K562 (cell line): ENCODE data around the gene UNC45A. TPM values are rescaled to one million over a fixed set of nuclear protein-coding genes. Genes with fewer than 3 reads are reported as not detected.
A peak's percentile ranks its signal among the peaks of the same experiment; 100 is the strongest.

Source experiments
- ARID2 ChIP-seq: fragments of 450-650 bp; IDR thresholded peaks from 2 replicates; pipeline ENCODE4 v1.6.1; 2017; ENCODE audit warnings: antibody characterized with exemption, mild to moderate bottlenecking
- CTCF ChIP-seq, 3 experiments: IDR thresholded peaks in 2 of 3; conservative IDR thresholded peaks in 1 of 3; 2 replicates each; pipeline ENCODE4 v1.5.1; 2011 to 2012; ENCODE audit warnings: low read length in 3 of 3, mild to moderate bottlenecking in 3 of 3, control low read depth in 2 of 3, improper control_type of control experiment in 1 of 3, inconsistent platforms in 1 of 3, low read depth in 1 of 3, mixed read lengths in 1 of 3, moderate library complexity in 1 of 3; ENCODE audit not compliant: insufficient read depth in 2 of 3
- E2F6 ChIP-seq, 2 experiments: IDR thresholded peaks; 2 replicates each; pipeline ENCODE4 v1.6.1; 2011; ENCODE audit warnings: borderline replicate concordance in 1 of 2, control low read depth in 1 of 2, low read depth in 1 of 2, low read length in 1 of 2, mild to moderate bottlenecking in 1 of 2, mixed read lengths in 1 of 2, moderate library complexity in 1 of 2; ENCODE audit not compliant: insufficient read depth in 1 of 2, insufficient read length in 1 of 2, poor library complexity in 1 of 2, severe bottlenecking in 1 of 2; ENCODE audit errors: extremely low read depth in 1 of 2
- HDGF ChIP-seq: fragments of 450-650 bp; IDR thresholded peaks from 2 replicates; pipeline ENCODE4 v1.6.1; 2016
- L3MBTL2 ChIP-seq: fragments of 450-650 bp; IDR thresholded peaks from 2 replicates; pipeline ENCODE4 v1.6.1; 2016; ENCODE audit warnings: mild to moderate bottlenecking, moderate library complexity
- MYC ChIP-seq, 2 experiments: fragments of 250-450 bp in 1 of 2; sonication (Bioruptor Pico) in 1 of 2; IDR thresholded peaks; 2 replicates each; pipeline versions ENCODE4 v1.5.1 to v1.6.1; 2012 to 2021; ENCODE audit warnings: low read depth in 2 of 2, borderline replicate concordance in 1 of 2, improper control_type of control experiment in 1 of 2, low read length in 1 of 2, mild to moderate bottlenecking in 1 of 2, moderate library complexity in 1 of 2
- SIN3A ChIP-seq, 2 experiments: fragments of 150-350 bp in 1 of 2; IDR thresholded peaks; 2 replicates each; pipeline ENCODE4 v1.6.1; 2011 to 2016; ENCODE audit warnings: borderline replicate concordance in 2 of 2, low read depth in 2 of 2, low read length in 2 of 2, mild to moderate bottlenecking in 2 of 2, moderate library complexity in 2 of 2; ENCODE audit not compliant: control insufficient read depth in 1 of 2
- TBP ChIP-seq: optimal IDR thresholded peaks from 2 replicates; pipeline ENCODE3; 2011; ENCODE audit warnings: low read depth, low read length, improper control_type of control experiment
- TCF3 ChIP-seq: sonication (generic); formaldehyde crosslinking; IDR thresholded peaks from 2 replicates; pipeline ENCODE4 v1.4.0; 2020; ENCODE audit warnings: mild to moderate bottlenecking, missing genetic modification reagents
- WHSC1 ChIP-seq: IDR thresholded peaks from one replicate; pipeline ENCODE4 v1.6.1; 2012; ENCODE audit warnings: low read length, control low read depth, inconsistent platforms
- XRCC5 ChIP-seq: fragments of 200-400 bp; formaldehyde crosslinking; IDR thresholded peaks from 2 replicates; pipeline ENCODE4 v1.6.1; 2017; ENCODE audit warnings: low read depth, mild to moderate bottlenecking, low read length
- ZNF12 ChIP-seq: sonication (generic); formaldehyde crosslinking; IDR thresholded peaks from 2 replicates; pipeline ENCODE4 v1.4.0; 2020; ENCODE audit warnings: mild to moderate bottlenecking, missing genetic modification reagents
- ZNF124 ChIP-seq: sonication (generic); formaldehyde crosslinking; IDR thresholded peaks from 2 replicates; pipeline ENCODE4 v1.8.1; 2022; ENCODE audit warnings: missing genetic modification reagents
- polyA plus RNA-seq, 8 experiments: library from polyadenylated mRNA; depleted of rRNA in 4 of 8; stranded (reverse) in 5 of 8; unstranded in 3 of 8; fragments of >200 nt; fragmentation: Nextera tagmentation in 2 of 8; fragmentation: Illumina TruSeq in 1 of 8; extraction: Ambion mirVana in 2 of 8; extraction: Trizol in 1 of 8; gene quantifications; 2 replicates each; pipeline versions ENCODE4 v1.2.1 to v1.2.3, GENCODE V29; 2011 to 2014; ENCODE audit warnings: inconsistent platforms in 1 of 8, missing spikeins in 1 of 8
- total RNA-seq, 7 experiments: library from RNA; depleted of rRNA in 6 of 7; stranded (reverse); fragments of >200 nt in 6 of 7; fragmentation: Illumina TruSeq in 2 of 7; extraction: Trizol in 2 of 7; gene quantifications; 2 replicates each; pipeline versions ENCODE4 v1.2.1 to v1.2.3, GENCODE V29; 2011 to 2021; ENCODE audit warnings: low replicate concordance in 1 of 7
- TF ChIP-seq, protein P1 (sequence below): sonication (generic); formaldehyde crosslinking; IDR thresholded peaks from 2 replicates; pipeline ENCODE4 v1.5.0; 2020; ENCODE audit warnings: missing genetic modification reagents
- TF ChIP-seq, protein P2 (sequence below), 2 experiments: fragments of 450-650 bp; conservative IDR thresholded peaks; 2 replicates each; pipeline ENCODE4 v1.6.1; 2017; ENCODE audit warnings: mild to moderate bottlenecking in 2 of 2, moderate library complexity in 2 of 2

Gene UNC45A
- total and polyA plus RNA-seq, 9 of the 15 experiments (the other 6 are each of a cell fraction or from before 2014, with no cell fraction given), result 22.4 to 79.3 (median 43.7) TPM

GRCh38 chr15:90903733-90904536 lies 31.1 kb upstream of the UNC45A start (continued):
- TF ChIP-seq, protein P1, sequence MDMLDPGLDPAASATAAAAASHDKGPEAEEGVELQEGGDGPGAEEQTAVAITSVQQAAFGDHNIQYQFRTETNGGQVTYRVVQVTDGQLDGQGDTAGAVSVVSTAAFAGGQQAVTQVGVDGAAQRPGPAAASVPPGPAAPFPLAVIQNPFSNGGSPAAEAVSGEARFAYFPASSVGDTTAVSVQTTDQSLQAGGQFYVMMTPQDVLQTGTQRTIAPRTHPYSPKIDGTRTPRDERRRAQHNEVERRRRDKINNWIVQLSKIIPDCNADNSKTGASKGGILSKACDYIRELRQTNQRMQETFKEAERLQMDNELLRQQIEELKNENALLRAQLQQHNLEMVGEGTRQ (CRISPR knock-in tag), result no peak
- peak in 2 of 3 experiments; percentile 30 to 48; a peak in 3 of 6 replicates for TF ChIP-seq CTCF (IDR thresholded peaks at IDR 0.05 in 2 of 3, conservative IDR thresholded peaks at IDR 0.05 in 1 of 3; ENCODE audit: insufficient read depth in 2 of 3, low read depth in 1 of 3, low read length in 3 of 3)
- peak; percentile 28 to 54 for TF ChIP-seq E2F6 (IDR thresholded peaks at IDR 0.05; ENCODE audit: borderline replicate concordance in 1 of 2, extremely low read depth in 1 of 2, insufficient read depth in 1 of 2, insufficient read length in 1 of 2, low read depth in 1 of 2, low read length in 1 of 2, poor library complexity in 1 of 2, severe bottlenecking in 1 of 2)
- TF ChIP-seq HDGF, result peak; percentile 37; the same call in 1 of the 2 replicates
- TF ChIP-seq WHSC1, result no peak
- TF ChIP-seq ZNF12 (CRISPR knock-in tag), result 0 out of 2 replicates have a peak, but pooled peaks have one; percentile 38
- TF ChIP-seq ARID2, result no peak
- TF ChIP-seq, protein P2, sequence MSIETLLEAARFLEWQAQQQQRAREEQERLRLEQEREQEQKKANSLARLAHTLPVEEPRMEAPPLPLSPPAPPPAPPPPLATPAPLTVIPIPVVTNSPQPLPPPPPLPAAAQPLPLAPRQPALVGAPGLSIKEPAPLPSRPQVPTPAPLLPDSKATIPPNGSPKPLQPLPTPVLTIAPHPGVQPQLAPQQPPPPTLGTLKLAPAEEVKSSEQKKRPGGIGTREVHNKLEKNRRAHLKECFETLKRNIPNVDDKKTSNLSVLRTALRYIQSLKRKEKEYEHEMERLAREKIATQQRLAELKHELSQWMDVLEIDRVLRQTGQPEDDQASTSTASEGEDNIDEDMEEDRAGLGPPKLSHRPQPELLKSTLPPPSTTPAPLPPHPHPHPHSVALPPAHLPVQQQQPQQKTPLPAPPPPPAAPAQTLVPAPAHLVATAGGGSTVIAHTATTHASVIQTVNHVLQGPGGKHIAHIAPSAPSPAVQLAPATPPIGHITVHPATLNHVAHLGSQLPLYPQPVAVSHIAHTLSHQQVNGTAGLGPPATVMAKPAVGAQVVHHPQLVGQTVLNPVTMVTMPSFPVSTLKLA (conservative IDR thresholded peaks at IDR 0.05), result peak; percentile 46 to 71; a peak in 3 of 4 replicates
- peak; percentile 80 for TF ChIP-seq MYC (IDR thresholded peaks at IDR 0.05; ENCODE audit: low read depth, low read length)
- no peak for TF ChIP-seq MYC (CRISPR knock-in tag; IDR thresholded peaks at IDR 0.05; ENCODE audit: borderline replicate concordance, low read depth)
- peak; percentile 38; the same call in 1 of the 2 replicates for TF ChIP-seq L3MBTL2
- TF ChIP-seq TBP, result peak; percentile 50
- peak; percentile 39 to 44; a peak in 2 of 4 replicates for TF ChIP-seq SIN3A (IDR thresholded peaks at IDR 0.05; ENCODE audit: borderline replicate concordance in 2 of 2, control insufficient read depth in 1 of 2, low read depth in 2 of 2, low read length in 2 of 2)
- no peak for TF ChIP-seq ZNF124 (CRISPR knock-in tag)
- no peak for TF ChIP-seq XRCC5
- 0 out of 2 replicates have a peak, but pooled peaks have one; percentile 27 for TF ChIP-seq TCF3 (CRISPR knock-in tag)
